A549 (cell line): ENCODE results near the gene PHF1.
"Not testable (repeated sequence)": the region's sequence is repeated elsewhere in the genome, so short reads cannot be mapped to it uniquely, and the experiment has no call there.

ENCODE experiments used
- CEBPB ChIP-seq, 2 experiments: fragments of >200 bp in 1 of 2; sonication (Bioruptor Twin) in 1 of 2; formaldehyde crosslinking in 1 of 2; IDR thresholded peaks; 2 replicates each; pipeline ENCODE4 v1.6.1; 2012 to 2016
- CHD2 ChIP-seq: fragments of 150-350 bp; IDR thresholded peaks from 2 replicates; pipeline ENCODE4 v1.6.1; 2014; ENCODE audit warnings: low read length; ENCODE audit not compliant: partially characterized antibody
- EP300 ChIP-seq, 2 experiments: fragments of >200 bp; sonication (Bioruptor Twin); formaldehyde crosslinking; IDR thresholded peaks; 2 replicates in 1 of 2; 3 replicates in 1 of 2; pipeline ENCODE4 v1.6.1; 2016 to 2017
- KDM1A ChIP-seq: fragments of 200-600 bp; sonication (generic); IDR thresholded peaks from 2 replicates; pipeline ENCODE4 v1.6.1; 2016; ENCODE audit warnings: low read depth, mild to moderate bottlenecking
- KDM5A ChIP-seq: fragments of 200-600 bp; sonication (generic); IDR thresholded peaks from 2 replicates; pipeline ENCODE4 v1.6.1; 2016; ENCODE audit warnings: antibody characterized with exemption, mild to moderate bottlenecking
- NFE2L2 ChIP-seq: fragments of 150-350 bp; conservative IDR thresholded peaks from 2 replicates; pipeline ENCODE4 v1.6.1; 2014; ENCODE audit warnings: low read length
- PHF8 ChIP-seq: fragments of 200-600 bp; sonication (generic); IDR thresholded peaks from 2 replicates; pipeline ENCODE4 v1.6.1; 2016; ENCODE audit warnings: low read depth, mild to moderate bottlenecking, antibody characterized with exemption, moderate library complexity, borderline replicate concordance
- RAD21 ChIP-seq, 2 experiments: fragments of >200 bp in 1 of 2; sonication (Bioruptor Twin) in 1 of 2; formaldehyde crosslinking in 1 of 2; IDR thresholded peaks in 1 of 2; conservative IDR thresholded peaks in 1 of 2; 2 replicates in 1 of 2; 3 replicates in 1 of 2; pipeline ENCODE4 v1.6.1; 2012 to 2018; ENCODE audit warnings: inconsistent platforms in 1 of 2
- RARB ChIP-seq: fragments of 250-450 bp; sonication (Bioruptor Pico); IDR thresholded peaks from 2 replicates; pipeline ENCODE4 v1.8.0; 2021; ENCODE audit warnings: mild to moderate bottlenecking, moderate library complexity
- RFX5 ChIP-seq: fragments of 450-650 bp; IDR thresholded peaks from 2 replicates; pipeline ENCODE4 v1.7.1; 2014; ENCODE audit warnings: antibody characterized with exemption, mild to moderate bottlenecking, moderate library complexity
- TF ChIP-seq, protein P1 (sequence below): IDR thresholded peaks from 2 replicates; pipeline ENCODE4 v1.6.1; 2012
- TF ChIP-seq, protein P2 (sequence below): fragments of >200 bp; sonication (Bioruptor Twin); formaldehyde crosslinking; IDR thresholded peaks from 3 replicates; pipeline ENCODE4 v1.5.1; 2016

GRCh38 chr6:33364475-33365205 is 46.2 kb upstream of the PHF1 start:
- not testable (repeated sequence) for TF ChIP-seq RARB (CRISPR knock-in tag); RAD21 (conservative IDR thresholded peaks at IDR 0.05 in 1 of 2, IDR thresholded peaks at IDR 0.05 in 1 of 2); NFE2L2; CHD2; CEBPB (IDR thresholded peaks at IDR 0.05); PHF8; RFX5; EP300 (IDR thresholded peaks at IDR 0.05); KDM1A; KDM5A
- TF ChIP-seq, protein P1, sequence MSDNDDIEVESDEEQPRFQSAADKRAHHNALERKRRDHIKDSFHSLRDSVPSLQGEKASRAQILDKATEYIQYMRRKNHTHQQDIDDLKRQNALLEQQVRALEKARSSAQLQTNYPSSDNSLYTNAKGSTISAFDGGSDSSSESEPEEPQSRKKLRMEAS = not testable (repeated sequence)
- TF ChIP-seq, protein P2, sequence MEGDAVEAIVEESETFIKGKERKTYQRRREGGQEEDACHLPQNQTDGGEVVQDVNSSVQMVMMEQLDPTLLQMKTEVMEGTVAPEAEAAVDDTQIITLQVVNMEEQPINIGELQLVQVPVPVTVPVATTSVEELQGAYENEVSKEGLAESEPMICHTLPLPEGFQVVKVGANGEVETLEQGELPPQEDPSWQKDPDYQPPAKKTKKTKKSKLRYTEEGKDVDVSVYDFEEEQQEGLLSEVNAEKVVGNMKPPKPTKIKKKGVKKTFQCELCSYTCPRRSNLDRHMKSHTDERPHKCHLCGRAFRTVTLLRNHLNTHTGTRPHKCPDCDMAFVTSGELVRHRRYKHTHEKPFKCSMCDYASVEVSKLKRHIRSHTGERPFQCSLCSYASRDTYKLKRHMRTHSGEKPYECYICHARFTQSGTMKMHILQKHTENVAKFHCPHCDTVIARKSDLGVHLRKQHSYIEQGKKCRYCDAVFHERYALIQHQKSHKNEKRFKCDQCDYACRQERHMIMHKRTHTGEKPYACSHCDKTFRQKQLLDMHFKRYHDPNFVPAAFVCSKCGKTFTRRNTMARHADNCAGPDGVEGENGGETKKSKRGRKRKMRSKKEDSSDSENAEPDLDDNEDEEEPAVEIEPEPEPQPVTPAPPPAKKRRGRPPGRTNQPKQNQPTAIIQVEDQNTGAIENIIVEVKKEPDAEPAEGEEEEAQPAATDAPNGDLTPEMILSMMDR = not testable (repeated sequence)
